Measurements from ENCODE around the gene LIPC. TPM values are rescaled to one million over a fixed set of nuclear protein-coding genes. Genes with fewer than 3 reads are reported as not detected.

Gene LIPC
- polyA plus RNA-seq, 2 of the 4 experiments (the other 2 are of a cell fraction), result 0.13 to 0.30 TPM

GRCh38 chr15:58535337-58535736, 103.5 kb downstream of the LIPC start (continued):
- TF ChIP-seq, protein P1, sequence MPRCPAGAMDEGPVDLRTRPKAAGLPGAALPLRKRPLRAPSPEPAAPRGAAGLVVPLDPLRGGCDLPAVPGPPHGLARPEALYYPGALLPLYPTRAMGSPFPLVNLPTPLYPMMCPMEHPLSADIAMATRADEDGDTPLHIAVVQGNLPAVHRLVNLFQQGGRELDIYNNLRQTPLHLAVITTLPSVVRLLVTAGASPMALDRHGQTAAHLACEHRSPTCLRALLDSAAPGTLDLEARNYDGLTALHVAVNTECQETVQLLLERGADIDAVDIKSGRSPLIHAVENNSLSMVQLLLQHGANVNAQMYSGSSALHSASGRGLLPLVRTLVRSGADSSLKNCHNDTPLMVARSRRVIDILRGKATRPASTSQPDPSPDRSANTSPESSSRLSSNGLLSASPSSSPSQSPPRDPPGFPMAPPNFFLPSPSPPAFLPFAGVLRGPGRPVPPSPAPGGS (IDR thresholded peaks at IDR 0.05), result no peak

DNA sequence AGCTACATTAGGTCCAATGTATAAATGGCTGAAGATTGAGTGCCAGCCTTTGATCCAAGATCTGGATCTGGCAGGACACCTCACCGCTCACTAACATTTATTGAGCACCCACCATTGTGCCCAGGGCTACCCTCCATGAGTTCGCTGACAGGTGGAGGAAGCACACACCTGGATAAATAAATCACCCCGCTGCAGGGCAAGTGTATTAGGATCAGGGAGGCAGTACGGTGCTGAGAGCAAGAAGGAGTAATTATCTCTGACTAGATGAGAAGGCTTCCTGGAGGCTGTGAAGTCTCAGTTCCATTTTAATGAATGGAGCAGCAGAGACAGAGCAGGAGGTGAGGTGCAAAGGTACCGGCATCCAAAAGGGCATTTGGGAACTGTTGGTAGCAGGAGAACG, 104.1 kb downstream of the LIPC start:
- no peaks in the 10 kb centered on the region for H3K9me3 ChIP-seq
- POLR2A ChIA-PET, result no interaction called here
- peaks cover 5% of the 10 kb centered on the region; the same call in 1 of the 3 replicates for H3K4me1 ChIP-seq
- FAIRE-seq (no peak), DNase-seq (ENCODE audit: low read depth in 1 of 2, low spot score in 1 of 2) (no peak), ATAC-seq (no peak)
- TF ChIP-seq RAD21 (conservative IDR thresholded peaks at IDR 0.05 in 1 of 2, IDR thresholded peaks at IDR 0.05 in 1 of 2) (no peak), TP53 (CRISPR knock-in tag; IDR thresholded peaks at IDR 0.05) (no peak), SMC3 (IDR thresholded peaks at IDR 0.05) (no peak), TFCP2L1 (CRISPR knock-in tag; IDR thresholded peaks at IDR 0.05) (no peak), MAZ (IDR thresholded peaks at IDR 0.05; ENCODE audit: borderline replicate concordance, low read depth, low read length) (no peak), HES2 (IDR thresholded peaks at IDR 0.05) (no peak), CHD4 (IDR thresholded peaks at IDR 0.05; ENCODE audit: borderline replicate concordance) (no peak), HEYL (CRISPR knock-in tag; IDR thresholded peaks at IDR 0.05) (no peak), HDAC2 (IDR thresholded peaks at IDR 0.05) (no peak), EHMT2 (IDR thresholded peaks at IDR 0.05; ENCODE audit: low read depth) (no peak), MAFK (IDR thresholded peaks at IDR 0.05; ENCODE audit: partially characterized antibody) (no peak)
- H3K27ac ChIP-seq, result peak overlapping the region in 1 of 2 experiments; percentile 39; a peak in 2 of 6 replicates
- WGBS (ENCODE audit: missing lambda C conversion rate), result 89% methylated on average over 6 of the region's 6 CpGs
- H3K4me3 ChIP-seq, result no peak overlapping the region
- no peak overlapping the region for H3K4me2 ChIP-seq
- CTCF ChIA-PET, result interaction anchor here (1.0 to 2.1 kb wide), 5 partner anchors 10 to 308 kb away, joined by 3 to 9 read pairs (median 5); no protein-coding TSS in a partner anchor

DNA sequence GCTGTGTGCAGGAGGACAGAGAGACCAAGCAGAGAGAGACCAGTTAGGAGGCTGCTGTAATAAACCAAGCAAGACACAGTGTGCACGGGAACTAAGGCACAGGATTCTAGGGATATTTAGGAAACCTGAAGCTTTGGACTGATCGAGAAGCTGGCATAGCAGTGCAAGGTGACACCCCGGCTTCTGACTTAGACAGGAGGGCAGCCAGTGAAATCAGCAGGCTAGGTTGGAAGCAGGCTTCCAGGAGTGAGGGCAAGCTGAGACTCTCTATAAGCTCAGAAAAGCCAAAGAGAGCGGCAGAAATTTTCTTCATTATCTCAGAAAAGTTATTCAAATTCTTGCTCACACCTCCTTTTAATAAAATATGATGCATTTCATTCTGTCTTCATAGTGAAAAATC, 104.6 kb downstream of the LIPC start:
- ChIA-PET CTCF (interaction anchor here (1.1 to 2.1 kb wide), 3 partner anchors 10 to 53 kb away, joined by 3 to 9 read pairs (median 5); no protein-coding TSS in a partner anchor), POLR2A (no interaction called here)
- peaks cover 5% of the 10 kb centered on the region; the same call in 1 of the 3 replicates for H3K4me1 ChIP-seq
- H3K4me2 ChIP-seq, result no peak overlapping the region
- no peak for FAIRE-seq
- no peaks in the 10 kb centered on the region for H3K9me3 ChIP-seq
- peak overlapping the region; percentile 2 to 39; a peak in 2 of 6 replicates for H3K27ac ChIP-seq
- ATAC-seq, result no peak; a peak in 1 of 6 replicates
- WGBS (ENCODE audit: missing lambda C conversion rate), result 84% methylated on average over 4 of the region's 4 CpGs
- H3K4me3 ChIP-seq, result no peak overlapping the region
- no peak for DNase-seq (ENCODE audit: low read depth in 1 of 2, low spot score in 1 of 2)
- TF ChIP-seq MAZ (IDR thresholded peaks at IDR 0.05; ENCODE audit: borderline replicate concordance, low read depth, low read length), result no peak
- TF ChIP-seq CTCF (IDR thresholded peaks at IDR 0.05), result no peak
- TF ChIP-seq, protein P2, sequence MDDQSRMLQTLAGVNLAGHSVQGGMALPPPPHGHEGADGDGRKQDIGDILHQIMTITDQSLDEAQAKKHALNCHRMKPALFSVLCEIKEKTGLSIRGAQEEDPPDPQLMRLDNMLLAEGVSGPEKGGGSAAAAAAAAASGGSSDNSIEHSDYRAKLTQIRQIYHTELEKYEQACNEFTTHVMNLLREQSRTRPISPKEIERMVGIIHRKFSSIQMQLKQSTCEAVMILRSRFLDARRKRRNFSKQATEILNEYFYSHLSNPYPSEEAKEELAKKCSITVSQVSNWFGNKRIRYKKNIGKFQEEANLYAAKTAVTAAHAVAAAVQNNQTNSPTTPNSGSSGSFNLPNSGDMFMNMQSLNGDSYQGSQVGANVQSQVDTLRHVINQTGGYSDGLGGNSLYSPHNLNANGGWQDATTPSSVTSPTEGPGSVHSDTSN (IDR thresholded peaks at IDR 0.05), result no peak
- no peak for TF ChIP-seq EHMT2 (IDR thresholded peaks at IDR 0.05; ENCODE audit: low read depth)
- TF ChIP-seq RFX5 (IDR thresholded peaks at IDR 0.05), result no peak
- TF ChIP-seq HMGXB4 (CRISPR knock-in tag; IDR thresholded peaks at IDR 0.05; ENCODE audit: borderline replicate concordance), result no peak
- TF ChIP-seq REST (IDR thresholded peaks at IDR 0.05), result no peak
- TF ChIP-seq FOXS1 (CRISPR knock-in tag; IDR thresholded peaks at IDR 0.05), result no peak
- TF ChIP-seq NR3C1 (IDR thresholded peaks at IDR 0.05), result no peak
- TF ChIP-seq MYC (IDR thresholded peaks at IDR 0.05; ENCODE audit: borderline replicate concordance, low read length), result no peak
- TF ChIP-seq KDM1A (IDR thresholded peaks at IDR 0.05; ENCODE audit: low read depth), result no peak
- TF ChIP-seq KDM5A (IDR thresholded peaks at IDR 0.05), result no peak
- TF ChIP-seq POLR2AphosphoS2 (conservative IDR thresholded peaks at IDR 0.05; ENCODE audit: low read length), result no peak
- no peak for TF ChIP-seq ELK1 (IDR thresholded peaks at IDR 0.05; ENCODE audit: low read depth, low read length)
